ENCODE data around the gene NGLY1. TPM values are rescaled to one million over a fixed set of nuclear protein-coding genes. Genes with fewer than 3 reads are reported as not detected.

The NGLY1 gene
- total RNA-seq, 4 donors from 2014 or later, result 61.5 to 73.3 (median 68.6) TPM

DNA sequence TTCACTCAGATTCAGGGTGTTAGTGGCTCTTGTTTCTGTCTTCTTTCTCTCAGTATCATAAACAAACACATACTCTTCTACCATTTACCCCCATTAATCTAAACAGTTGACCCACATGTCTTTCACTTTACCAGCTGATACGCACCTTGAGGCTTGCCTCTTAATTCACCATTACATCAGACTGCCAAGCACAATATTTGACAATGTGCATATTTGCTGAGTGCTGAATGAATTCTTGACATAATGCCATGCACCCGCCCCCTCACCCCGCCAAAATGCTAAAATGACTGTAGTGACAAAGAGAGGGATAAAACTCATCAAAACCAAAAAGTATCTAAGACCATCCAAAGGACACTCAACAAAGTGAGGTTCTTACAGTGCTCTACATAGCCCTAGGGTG lies 57.4 kb downstream of the NGLY1 start:
- H3K36me3 ChIP-seq, result peaks cover 0 to 37% of the 10 kb centered on the region in 2 donors
- no peaks in the 10 kb centered on the region for H3K4me1 ChIP-seq
- intact Hi-C loops (cut with DNase I; ENCODE audit: low total_unique reads), result no loop called here
- no peak for ATAC-seq
- H3K4me3 ChIP-seq, result no peak overlapping the region
- no peak for DNase-seq
- H3K27ac ChIP-seq, result no peak overlapping the region
- in situ Hi-C loops (cut with MboI; ENCODE audit: low sequenced_read_pairs in 4 of 4), result no loop called here
- H3K27me3 ChIP-seq, result no peaks in the 10 kb centered on the region
- H3K9me3 ChIP-seq, result no peaks in the 10 kb centered on the region
- no peak for TF ChIP-seq POLR2A (IDR thresholded peaks at IDR 0.05)
- TF ChIP-seq, protein P1, sequence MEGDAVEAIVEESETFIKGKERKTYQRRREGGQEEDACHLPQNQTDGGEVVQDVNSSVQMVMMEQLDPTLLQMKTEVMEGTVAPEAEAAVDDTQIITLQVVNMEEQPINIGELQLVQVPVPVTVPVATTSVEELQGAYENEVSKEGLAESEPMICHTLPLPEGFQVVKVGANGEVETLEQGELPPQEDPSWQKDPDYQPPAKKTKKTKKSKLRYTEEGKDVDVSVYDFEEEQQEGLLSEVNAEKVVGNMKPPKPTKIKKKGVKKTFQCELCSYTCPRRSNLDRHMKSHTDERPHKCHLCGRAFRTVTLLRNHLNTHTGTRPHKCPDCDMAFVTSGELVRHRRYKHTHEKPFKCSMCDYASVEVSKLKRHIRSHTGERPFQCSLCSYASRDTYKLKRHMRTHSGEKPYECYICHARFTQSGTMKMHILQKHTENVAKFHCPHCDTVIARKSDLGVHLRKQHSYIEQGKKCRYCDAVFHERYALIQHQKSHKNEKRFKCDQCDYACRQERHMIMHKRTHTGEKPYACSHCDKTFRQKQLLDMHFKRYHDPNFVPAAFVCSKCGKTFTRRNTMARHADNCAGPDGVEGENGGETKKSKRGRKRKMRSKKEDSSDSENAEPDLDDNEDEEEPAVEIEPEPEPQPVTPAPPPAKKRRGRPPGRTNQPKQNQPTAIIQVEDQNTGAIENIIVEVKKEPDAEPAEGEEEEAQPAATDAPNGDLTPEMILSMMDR (IDR thresholded peaks at IDR 0.05 in 4 of 5, conservative IDR thresholded peaks at IDR 0.05 in 1 of 5), result no peak

DNA sequence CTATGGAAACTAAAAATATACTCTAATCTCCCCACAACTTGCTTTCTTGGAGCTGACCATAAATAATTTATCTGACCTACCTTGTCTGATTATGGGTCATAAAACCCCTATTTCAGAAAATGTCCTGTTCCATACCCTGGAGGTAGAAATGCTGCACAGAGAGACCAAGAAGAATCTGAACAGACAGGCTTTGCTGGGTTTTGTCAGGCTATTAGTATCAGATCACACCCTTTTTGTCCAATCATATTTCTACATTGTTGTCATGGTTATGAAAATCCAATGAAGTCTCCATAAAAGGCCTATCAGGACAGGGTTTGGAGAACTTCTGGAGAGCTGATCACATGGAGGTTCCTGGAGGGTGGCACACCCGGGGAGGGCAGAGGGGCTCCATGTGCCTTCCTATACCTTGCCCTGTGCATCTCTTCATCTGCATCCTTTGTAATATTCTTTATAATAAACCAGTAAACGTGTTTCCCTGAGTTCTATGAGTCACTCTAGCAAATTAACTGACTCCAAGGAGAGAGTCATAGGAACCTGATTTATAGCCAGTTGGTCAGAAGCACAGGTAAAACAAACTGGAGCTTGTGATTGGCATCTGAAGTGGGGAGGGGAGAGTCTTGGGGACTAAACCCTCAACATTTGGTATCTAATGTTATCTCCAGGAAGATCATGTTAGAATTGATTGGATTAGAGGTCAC lies 58.1 kb downstream of the NGLY1 start:
- TF ChIP-seq, protein P1 (IDR thresholded peaks at IDR 0.05 in 4 of 5, conservative IDR thresholded peaks at IDR 0.05 in 1 of 5), result no peak
- TF ChIP-seq POLR2A (IDR thresholded peaks at IDR 0.05), result no peak
- DNase-seq, result no peak
- H3K27ac ChIP-seq, result no peak overlapping the region
- H3K4me1 ChIP-seq, result no peaks in the 10 kb centered on the region
- H3K4me3 ChIP-seq, result no peak overlapping the region
- in situ Hi-C loops (cut with MboI; ENCODE audit: low sequenced_read_pairs in 4 of 4) (no loop called here), intact Hi-C loops (cut with DNase I; ENCODE audit: low total_unique reads) (no loop called here)
- no peak for ATAC-seq
- no peaks in the 10 kb centered on the region for H3K9me3 ChIP-seq
- peaks cover 0 to 37% of the 10 kb centered on the region in 2 donors for H3K36me3 ChIP-seq
- no peaks in the 10 kb centered on the region for H3K27me3 ChIP-seq

DNA sequence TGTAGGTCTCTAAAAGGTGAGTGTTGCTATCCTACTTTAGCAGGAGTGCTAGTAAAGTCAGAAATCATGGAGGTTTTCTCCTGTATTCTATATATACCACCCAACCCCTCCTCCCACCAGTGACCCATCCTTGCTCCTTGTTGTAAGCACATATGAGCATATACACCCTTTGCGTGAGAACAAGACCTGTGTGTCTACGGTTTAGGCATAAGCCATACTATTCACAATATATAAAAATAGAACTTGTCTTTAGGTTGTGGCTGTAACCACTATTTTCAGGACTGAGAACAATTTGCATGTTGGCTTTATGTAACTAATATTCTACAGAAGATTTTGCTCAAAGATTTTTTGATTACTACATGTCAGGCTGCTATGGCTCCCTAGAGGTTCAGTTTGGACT lies 59.4 kb downstream of the NGLY1 start:
- Histone ChIP-seq H3K27me3 (no peaks in the 10 kb centered on the region), H3K4me3 (no peak overlapping the region), H3K4me1 (no peaks in the 10 kb centered on the region), H3K36me3 (peaks cover 0 to 42% of the 10 kb centered on the region in 2 donors), H3K27ac (no peak overlapping the region), H3K9me3 (no peaks in the 10 kb centered on the region)
- intact Hi-C loops (cut with DNase I; ENCODE audit: low total_unique reads) (no loop called here), in situ Hi-C loops (cut with MboI; ENCODE audit: low sequenced_read_pairs in 4 of 4) (no loop called here)
- no peak for DNase-seq
- no peak for ATAC-seq
- no peak for TF ChIP-seq POLR2A (IDR thresholded peaks at IDR 0.05)
- TF ChIP-seq, protein P1 (IDR thresholded peaks at IDR 0.05 in 4 of 5, conservative IDR thresholded peaks at IDR 0.05 in 1 of 5), result no peak

DNA sequence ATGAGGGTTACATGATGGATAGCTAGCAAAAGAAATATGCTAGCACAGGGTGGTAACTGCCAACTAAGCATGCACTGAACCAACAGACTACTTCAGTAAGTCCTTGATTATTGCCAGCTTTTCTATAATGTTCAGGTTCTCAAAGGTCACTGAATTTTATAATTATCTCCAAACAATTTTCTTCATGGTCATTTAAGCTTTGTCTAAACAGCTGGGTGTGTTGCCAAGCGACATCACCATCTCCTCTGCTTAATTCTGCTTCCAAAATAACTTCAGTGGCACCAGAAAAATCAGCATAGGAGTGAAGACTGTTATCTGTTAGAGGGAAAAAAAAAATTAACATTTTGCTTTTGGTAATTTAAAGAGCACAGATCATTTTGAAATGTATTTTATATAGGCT lies 63.9 kb downstream of the NGLY1 start:
- H3K27me3 ChIP-seq, result no peaks in the 10 kb centered on the region
- intact Hi-C loops (cut with DNase I; ENCODE audit: low total_unique reads) (no loop called here), in situ Hi-C loops (cut with MboI; ENCODE audit: low sequenced_read_pairs in 4 of 4) (no loop called here)
- H3K9me3 ChIP-seq, result no peaks in the 10 kb centered on the region
- H3K4me1 ChIP-seq, result no peaks in the 10 kb centered on the region
- H3K36me3 ChIP-seq, result peaks cover 0 to 14% of the 10 kb centered on the region in 2 donors
- H3K4me3 ChIP-seq, result no peak overlapping the region
- TF ChIP-seq, protein P1 (IDR thresholded peaks at IDR 0.05 in 4 of 5, conservative IDR thresholded peaks at IDR 0.05 in 1 of 5), result no peak
- TF ChIP-seq POLR2A (IDR thresholded peaks at IDR 0.05), result no peak
- ATAC-seq (no peak), DNase-seq (no peak)
- H3K27ac ChIP-seq, result no peak overlapping the region

All from gastrocnemius medialis (tissue), 4 donors.